Measurements from ENCODE around the gene KCND1. TPM values are rescaled to one million over a fixed set of nuclear protein-coding genes. Genes with fewer than 3 reads are reported as not detected.

KCND1 gene
- total and polyA plus RNA-seq, 10 of the 15 experiments (the other 5 are each of a cell fraction or from before 2014, with no cell fraction given) = 0.02 to 1.0 (median 0.39) TPM

DNA sequence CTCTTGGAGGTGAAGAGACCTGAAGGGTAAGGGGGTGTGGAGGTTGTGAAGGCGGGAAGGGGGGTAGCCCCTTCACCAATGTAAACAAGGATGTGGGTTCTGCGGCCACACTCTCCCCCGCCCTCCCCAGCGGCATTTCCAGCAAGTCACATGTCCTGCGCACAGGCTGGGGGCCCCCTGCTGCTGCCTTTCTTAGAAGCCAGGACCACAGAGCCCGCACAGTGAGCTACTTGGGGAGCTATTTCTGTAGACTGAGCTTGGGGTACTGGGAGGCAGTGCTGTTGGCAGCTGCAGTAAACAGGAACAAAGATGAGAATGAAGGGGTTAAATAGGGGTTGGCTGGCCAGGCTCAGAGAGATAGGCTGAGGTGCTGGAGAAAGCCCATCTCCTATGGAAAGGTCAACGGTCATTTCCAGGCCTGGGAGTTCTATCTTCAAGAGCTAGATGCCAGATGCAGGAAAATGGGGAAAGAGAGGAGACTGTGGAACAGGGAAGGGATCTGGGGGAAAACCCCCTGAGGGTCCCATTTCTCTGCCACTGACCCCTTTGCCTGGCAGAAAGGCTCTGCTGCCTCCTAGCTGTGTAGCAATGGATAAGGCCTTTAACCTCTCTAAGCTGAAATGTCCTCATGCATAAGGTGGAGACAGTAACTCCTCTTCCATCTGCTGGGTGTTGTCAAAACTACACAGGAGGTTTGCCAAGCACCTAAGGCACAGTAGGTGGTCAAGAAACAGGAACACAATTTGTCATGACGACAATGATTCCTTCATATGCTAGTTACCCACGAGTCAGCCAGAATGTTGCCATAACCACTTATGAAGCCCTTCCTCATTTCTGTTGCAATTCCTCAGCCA is 34.4 kb downstream of the KCND1 start (continued):
- no peak; the same call in 1 of the 2 replicates for TF ChIP-seq ELK1 (IDR thresholded peaks at IDR 0.05; ENCODE audit: low read depth, low read length)
- peak; percentile 91 for TF ChIP-seq NBN (IDR thresholded peaks at IDR 0.05)
- no peak for TF ChIP-seq SREBF1 (IDR thresholded peaks at IDR 0.05; ENCODE audit: low read length)
- TF ChIP-seq CREM (IDR thresholded peaks at IDR 0.05; ENCODE audit: low read depth) = peak; percentile 92
- no peak for TF ChIP-seq SUZ12 (IDR thresholded peaks at IDR 0.05; ENCODE audit: unreplicated experiment)
- no peak for TF ChIP-seq ZZZ3 (IDR thresholded peaks at IDR 0.05; ENCODE audit: control insufficient read depth, insufficient read length, low read depth)
- TF ChIP-seq SIX5 (IDR thresholded peaks at IDR 0.05; ENCODE audit: low read depth, low read length, severe bottlenecking) = no peak
- TF ChIP-seq NFYA (IDR thresholded peaks at IDR 0.05; ENCODE audit: borderline replicate concordance, low read depth, low read length) = no peak
- no peak for TF ChIP-seq KAT2A (conservative IDR thresholded peaks at IDR 0.05; ENCODE audit: control insufficient read depth, low read depth, low read length)
- peak; percentile 21; the same call in 1 of the 2 replicates for TF ChIP-seq ZNF592 (IDR thresholded peaks at IDR 0.05)
- TF ChIP-seq LARP7 (IDR thresholded peaks at IDR 0.05) = 0 out of 2 replicates have a peak, but pooled peaks have one; percentile 32
- TF ChIP-seq POLR2AphosphoS5 (IDR thresholded peaks at IDR 0.05; ENCODE audit: low read length) = peak; percentile 77
- TF ChIP-seq, protein P1, sequence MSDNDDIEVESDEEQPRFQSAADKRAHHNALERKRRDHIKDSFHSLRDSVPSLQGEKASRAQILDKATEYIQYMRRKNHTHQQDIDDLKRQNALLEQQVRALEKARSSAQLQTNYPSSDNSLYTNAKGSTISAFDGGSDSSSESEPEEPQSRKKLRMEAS (IDR thresholded peaks at IDR 0.05; ENCODE audit: low read depth, low read length) = peak; percentile 75; the same call in 1 of the 2 replicates
- peak; percentile 90 for TF ChIP-seq RELB (IDR thresholded peaks at IDR 0.05; ENCODE audit: low read depth)
- TF ChIP-seq JUNB (IDR thresholded peaks at IDR 0.05) = no peak
- peak; percentile 53; the same call in 1 of the 2 replicates for TF ChIP-seq TAF1 (IDR thresholded peaks at IDR 0.05; ENCODE audit: borderline replicate concordance, low read depth, low read length)
- TF ChIP-seq ZNF274 (IDR thresholded peaks at IDR 0.05; ENCODE audit: insufficient read depth, insufficient read length) = no peak
- TF ChIP-seq USF2 (IDR thresholded peaks at IDR 0.05; ENCODE audit: borderline replicate concordance, low read depth, low read length) = peak; percentile 63; the same call in 1 of the 2 replicates
- peak; percentile 98 for TF ChIP-seq MLLT1 (IDR thresholded peaks at IDR 0.05)
- TF ChIP-seq BHLHE40 (IDR thresholded peaks at IDR 0.05; ENCODE audit: borderline replicate concordance in 1 of 2, low read depth in 2 of 2, low read length in 1 of 2) = peak; percentile 96

All from GM12878 (cell line).